Trophoblast cell (in vitro differentiated cells and primary cell): ENCODE results near the gene ADGRA3.

Experiments
- DNase-seq, 2 donors: peaks; one replicate each; pipeline ENCODE4 v3.0.0-alpha.2; 2016
- H2AFZ ChIP-seq: 2 replicates; pipeline ENCODE4 v1.6.1; 2013; ENCODE audit warnings: low read length, moderate library complexity, mild to moderate bottlenecking; ENCODE audit not compliant: insufficient read depth, poor library complexity
- H2AK5ac ChIP-seq: 2 replicates; pipeline ENCODE4 v1.6.1; 2013; ENCODE audit warnings: mild to moderate bottlenecking, low read length
- H2BK120ac ChIP-seq: 2 replicates; pipeline ENCODE4 v1.6.1; 2013; ENCODE audit warnings: low read length, mild to moderate bottlenecking, moderate library complexity; ENCODE audit not compliant: insufficient read depth, poor library complexity
- H2BK12ac ChIP-seq: 2 replicates; pipeline ENCODE4 v1.6.1; 2013; ENCODE audit warnings: mild to moderate bottlenecking, low read length, moderate library complexity
- H2BK5ac ChIP-seq: 2 replicates; pipeline ENCODE4 v1.6.1; 2013; ENCODE audit warnings: low read length, low read depth, moderate library complexity, mild to moderate bottlenecking; ENCODE audit not compliant: poor library complexity
- H3K14ac ChIP-seq: 2 replicates; pipeline ENCODE4 v1.6.1; 2013; ENCODE audit warnings: mild to moderate bottlenecking, low read length
- H3K18ac ChIP-seq: 2 replicates; pipeline ENCODE4 v1.6.1; 2013; ENCODE audit warnings: mild to moderate bottlenecking, low read length
- H3K23ac ChIP-seq: 2 replicates; pipeline ENCODE4 v1.6.1; 2013; ENCODE audit warnings: low read length
- H3K27ac ChIP-seq: 2 replicates; pipeline ENCODE4 v1.5.1; 2013; ENCODE audit warnings: low read depth, mild to moderate bottlenecking, inconsistent platforms, low read length, moderate library complexity
- H3K27me3 ChIP-seq: 2 replicates; pipeline ENCODE4 v1.6.1; 2013; ENCODE audit warnings: inconsistent platforms, mild to moderate bottlenecking, low read length, moderate library complexity; ENCODE audit not compliant: insufficient read depth
- H3K36me3 ChIP-seq, 2 experiments: 1 replicate in 1 of 2; 2 replicates in 1 of 2; pipeline ENCODE4 v1.6.1; 2013; ENCODE audit warnings: low read length in 2 of 2, mild to moderate bottlenecking in 2 of 2, moderate library complexity in 1 of 2; ENCODE audit not compliant: insufficient read depth in 2 of 2, control insufficient read depth in 1 of 2
- H3K4ac ChIP-seq: 2 replicates; pipeline ENCODE4 v1.6.1; 2013; ENCODE audit warnings: low read depth, mild to moderate bottlenecking, low read length, moderate library complexity
- H3K4me1 ChIP-seq, 2 experiments: 1 replicate in 1 of 2; 2 replicates in 1 of 2; pipeline ENCODE4 v1.6.1; 2013; ENCODE audit warnings: low read length in 2 of 2, mild to moderate bottlenecking in 2 of 2, moderate library complexity in 1 of 2; ENCODE audit not compliant: insufficient read depth in 2 of 2, control insufficient read depth in 1 of 2
- H3K4me2 ChIP-seq: 2 replicates; pipeline ENCODE4 v1.6.1; 2013; ENCODE audit warnings: inconsistent platforms, mild to moderate bottlenecking, low read length, moderate library complexity
- H3K4me3 ChIP-seq: 2 replicates; pipeline ENCODE4 v1.5.1; 2013; ENCODE audit warnings: mild to moderate bottlenecking, low read depth, low read length, inconsistent platforms
- H3K79me1 ChIP-seq: one replicate; pipeline ENCODE4 v1.6.1; 2013; ENCODE audit warnings: low read length
- H3K79me2 ChIP-seq: 2 replicates; pipeline ENCODE4 v1.6.1; 2013; ENCODE audit warnings: low read length, mild to moderate bottlenecking; ENCODE audit not compliant: control insufficient read depth, insufficient read depth, poor library complexity
- H3K9ac ChIP-seq: 2 replicates; pipeline ENCODE4 v1.6.1; 2013; ENCODE audit warnings: mild to moderate bottlenecking, low read length
- H3K9me3 ChIP-seq: 2 replicates; pipeline ENCODE4 v1.6.1; 2013; ENCODE audit warnings: low read depth, mild to moderate bottlenecking, control low read depth, inconsistent platforms, low read length; ENCODE audit not compliant: insufficient read depth
- H4K12ac ChIP-seq: 2 replicates; pipeline ENCODE4 v1.6.1; 2013; ENCODE audit warnings: low read depth, mild to moderate bottlenecking, low read length, moderate library complexity
- H4K8ac ChIP-seq: 2 replicates; pipeline ENCODE4 v1.6.1; 2013; ENCODE audit warnings: low read depth, mild to moderate bottlenecking, low read length, moderate library complexity
- H4K91ac ChIP-seq: one replicate; pipeline ENCODE4 v1.6.1; 2013; ENCODE audit warnings: low read depth, mild to moderate bottlenecking, low read length, moderate library complexity
- WGBS: extraction: QIAGEN DNeasy Blood & Tissue Kit; methylation state at CpG from one replicate; pipeline ENCODE4 v1.1.7; 2013; ENCODE audit warnings: missing lambda C conversion rate; ENCODE audit not compliant: insufficient read length, insufficient coverage; ENCODE audit errors: extremely low coverage; 5-methylcytosine and 5-hydroxymethylcytosine counted together

Gene ADGRA3

GRCh38 chr4:22417408-22417807 is 98.5 kb downstream of the ADGRA3 start:
- no CpG with 5 or more reads among the region's 4 CpGs for WGBS
- peaks cover 2% of the 10 kb centered on the region in 2 experiments for H3K36me3 ChIP-seq
- no peak for DNase-seq

GRCh38 chr4:22416403-22416802 is 99.5 kb downstream of the ADGRA3 start:
- no peak overlapping the region for H3K9ac ChIP-seq
- H3K4me2 ChIP-seq = no peak overlapping the region
- H3K79me1 ChIP-seq = no peaks in the 10 kb centered on the region

More at GRCh38 chr4:22417408-22417807, 98.5 kb downstream of the ADGRA3 start:
- Histone ChIP-seq H3K79me1 (no peaks in the 10 kb centered on the region), H4K91ac (no peak overlapping the region), H3K9ac (no peak overlapping the region), H2BK5ac (no peak overlapping the region), H3K18ac (no peak overlapping the region), H3K4me3 (no peak overlapping the region), H3K23ac (no peak overlapping the region), H2BK120ac (no peak overlapping the region), H3K4ac (no peak overlapping the region), H3K79me2 (no peaks in the 10 kb centered on the region), H4K12ac (no peak overlapping the region), H4K8ac (no peak overlapping the region), H3K14ac (no peak overlapping the region), H3K4me2 (no peak overlapping the region), H3K9me3 (no peaks in the 10 kb centered on the region), H3K27ac (no peak overlapping the region), H3K27me3 (no peaks in the 10 kb centered on the region), H2BK12ac (no peak overlapping the region), H2AK5ac (no peak overlapping the region), H3K4me1 (no peaks in the 10 kb centered on the region), H2AFZ (no peak overlapping the region)

GRCh38 chr4:22414833-22415232 is 101.0 kb downstream of the ADGRA3 start:
- Histone ChIP-seq H3K18ac (no peak overlapping the region), H3K23ac (no peak overlapping the region), H3K27me3 (no peaks in the 10 kb centered on the region), H2BK120ac (no peak overlapping the region), H3K4me3 (no peak overlapping the region), H2BK5ac (no peak overlapping the region), H2AFZ (no peak overlapping the region), H3K79me1 (no peaks in the 10 kb centered on the region), H4K91ac (no peak overlapping the region), H3K36me3 (peaks cover 0 to 2% of the 10 kb centered on the region in 2 experiments), H3K9ac (no peak overlapping the region), H4K8ac (no peak overlapping the region), H3K14ac (no peak overlapping the region), H3K27ac (no peak overlapping the region), H3K4me1 (no peaks in the 10 kb centered on the region), H2AK5ac (no peak overlapping the region), H3K79me2 (no peaks in the 10 kb centered on the region), H3K4ac (no peak overlapping the region), H4K12ac (no peak overlapping the region), H3K9me3 (no peaks in the 10 kb centered on the region), H3K4me2 (no peak overlapping the region), H2BK12ac (no peak overlapping the region)
- WGBS = no CpG with 5 or more reads among the region's 2 CpGs
- DNase-seq = no peak

More at GRCh38 chr4:22416403-22416802, 99.5 kb downstream of the ADGRA3 start:
- Histone ChIP-seq H3K18ac (no peak overlapping the region), H3K27me3 (no peaks in the 10 kb centered on the region), H4K91ac (no peak overlapping the region), H2BK5ac (no peak overlapping the region), H4K8ac (no peak overlapping the region), H3K79me2 (no peaks in the 10 kb centered on the region), H3K4me3 (no peak overlapping the region), H2AFZ (no peak overlapping the region), H3K23ac (no peak overlapping the region), H3K27ac (no peak overlapping the region), H3K9me3 (no peaks in the 10 kb centered on the region), H2BK120ac (no peak overlapping the region), H3K36me3 (peaks cover 0 to 2% of the 10 kb centered on the region in 2 experiments), H2AK5ac (no peak overlapping the region), H3K4me1 (no peaks in the 10 kb centered on the region), H3K14ac (no peak overlapping the region), H2BK12ac (no peak overlapping the region), H3K4ac (no peak overlapping the region), H4K12ac (no peak overlapping the region)
- DNase-seq = no peak
- no CpG with 5 or more reads among the region's 3 CpGs for WGBS

GRCh38 chr4:22413471-22413870 is 102.4 kb downstream of the ADGRA3 start:
- Histone ChIP-seq H2AFZ (no peak overlapping the region), H2BK5ac (no peak overlapping the region), H3K9ac (no peak overlapping the region), H3K4me1 (no peaks in the 10 kb centered on the region), H3K27ac (no peak overlapping the region), H3K18ac (no peak overlapping the region), H3K4ac (no peak overlapping the region), H3K9me3 (no peaks in the 10 kb centered on the region), H2BK120ac (no peak overlapping the region), H3K4me2 (no peak overlapping the region), H3K4me3 (no peak overlapping the region), H2BK12ac (no peak overlapping the region), H3K23ac (no peak overlapping the region), H4K12ac (no peak overlapping the region), H2AK5ac (no peak overlapping the region), H4K91ac (no peak overlapping the region), H3K79me1 (no peaks in the 10 kb centered on the region), H4K8ac (no peak overlapping the region), H3K79me2 (no peaks in the 10 kb centered on the region), H3K14ac (no peak overlapping the region), H3K27me3 (no peaks in the 10 kb centered on the region), H3K36me3 (peaks cover 0 to 2% of the 10 kb centered on the region in 2 experiments)
- WGBS = no CpG with 5 or more reads among the region's 4 CpGs
- no peak for DNase-seq
